ENCODE measurements around the gene DCXR. TPM values are rescaled to one million over a fixed set of nuclear protein-coding genes. Genes with fewer than 3 reads are reported as not detected.
A peak's percentile ranks its signal among the peaks of the same experiment; 100 is the strongest.

Gene DCXR
- total and polyA plus RNA-seq, 2 of the 13 experiments (the other 11 are each of a cell fraction or from before 2014, with no cell fraction given): 287 to 311 TPM

DNA sequence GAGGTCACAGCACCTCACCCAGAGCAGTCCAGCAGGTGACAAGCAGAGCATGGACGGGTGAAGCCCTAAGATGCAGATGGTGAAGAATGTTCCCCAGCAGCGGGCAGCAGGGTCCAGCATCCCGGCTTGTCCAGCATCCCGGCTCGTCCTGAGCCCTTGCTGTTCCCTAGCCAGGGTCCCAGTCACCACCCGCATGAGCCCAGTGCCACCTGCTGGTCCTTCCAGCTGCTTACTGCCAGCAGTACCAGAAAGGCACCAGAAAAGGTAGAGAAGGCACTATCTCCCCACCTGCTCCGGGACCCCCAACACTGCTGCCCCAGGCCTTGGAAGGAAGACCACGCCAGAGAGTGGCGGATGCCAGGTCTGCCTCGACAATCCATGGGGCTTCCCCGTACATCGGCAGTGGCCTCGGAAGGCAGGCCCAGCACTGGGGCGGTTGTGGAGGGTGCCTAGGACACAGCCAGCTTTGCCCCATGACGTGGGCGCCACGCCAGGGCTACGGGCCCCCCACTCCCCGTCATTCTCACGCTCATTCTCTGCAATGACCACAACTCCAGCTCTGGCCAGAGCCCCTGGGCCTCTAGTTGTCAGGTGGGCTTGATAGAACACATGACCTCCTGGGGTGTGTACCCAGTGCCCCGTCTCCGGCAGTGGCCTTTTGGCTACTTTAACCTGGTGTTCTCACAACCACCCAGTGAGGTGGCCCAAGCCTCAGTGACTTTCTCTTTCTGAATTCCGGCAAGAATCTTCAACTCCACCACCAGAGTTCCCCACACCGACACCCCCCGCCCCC, 16.2 kb downstream of the DCXR start (continued):
- no peak; the same call in 1 of the 2 replicates for TF ChIP-seq ZNF460 (CRISPR knock-in tag; IDR thresholded peaks at IDR 0.05; ENCODE audit: borderline replicate concordance)
- TF ChIP-seq NFYC (CRISPR knock-in tag; IDR thresholded peaks at IDR 0.05): peak; percentile 42; the same call in 1 of the 2 replicates
- peak; percentile 46 for TF ChIP-seq HNRNPLL (IDR thresholded peaks at IDR 0.05; ENCODE audit: low read depth, low read length, poor library complexity, severe bottlenecking)
- no peak for TF ChIP-seq ZNF496 (CRISPR knock-in tag; IDR thresholded peaks at IDR 0.05; ENCODE audit: insufficient replicate concordance)
- TF ChIP-seq, protein P1, sequence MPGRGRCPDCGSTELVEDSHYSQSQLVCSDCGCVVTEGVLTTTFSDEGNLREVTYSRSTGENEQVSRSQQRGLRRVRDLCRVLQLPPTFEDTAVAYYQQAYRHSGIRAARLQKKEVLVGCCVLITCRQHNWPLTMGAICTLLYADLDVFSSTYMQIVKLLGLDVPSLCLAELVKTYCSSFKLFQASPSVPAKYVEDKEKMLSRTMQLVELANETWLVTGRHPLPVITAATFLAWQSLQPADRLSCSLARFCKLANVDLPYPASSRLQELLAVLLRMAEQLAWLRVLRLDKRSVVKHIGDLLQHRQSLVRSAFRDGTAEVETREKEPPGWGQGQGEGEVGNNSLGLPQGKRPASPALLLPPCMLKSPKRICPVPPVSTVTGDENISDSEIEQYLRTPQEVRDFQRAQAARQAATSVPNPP (CRISPR knock-in tag; IDR thresholded peaks at IDR 0.05): 0 out of 2 replicates have a peak, but pooled peaks have one; percentile 24
- no peak; the same call in 1 of the 2 replicates for TF ChIP-seq MIER2 (CRISPR knock-in tag; IDR thresholded peaks at IDR 0.05)
- peak; percentile 84 for TF ChIP-seq GATAD2A (CRISPR knock-in tag; IDR thresholded peaks at IDR 0.05)
- peak; percentile 80; the same call in 1 of the 2 replicates for TF ChIP-seq ZNF251 (CRISPR knock-in tag; IDR thresholded peaks at IDR 0.05)
- TF ChIP-seq GABPB1 (CRISPR knock-in tag; IDR thresholded peaks at IDR 0.05): peak; percentile 62
- TF ChIP-seq, protein P2, sequence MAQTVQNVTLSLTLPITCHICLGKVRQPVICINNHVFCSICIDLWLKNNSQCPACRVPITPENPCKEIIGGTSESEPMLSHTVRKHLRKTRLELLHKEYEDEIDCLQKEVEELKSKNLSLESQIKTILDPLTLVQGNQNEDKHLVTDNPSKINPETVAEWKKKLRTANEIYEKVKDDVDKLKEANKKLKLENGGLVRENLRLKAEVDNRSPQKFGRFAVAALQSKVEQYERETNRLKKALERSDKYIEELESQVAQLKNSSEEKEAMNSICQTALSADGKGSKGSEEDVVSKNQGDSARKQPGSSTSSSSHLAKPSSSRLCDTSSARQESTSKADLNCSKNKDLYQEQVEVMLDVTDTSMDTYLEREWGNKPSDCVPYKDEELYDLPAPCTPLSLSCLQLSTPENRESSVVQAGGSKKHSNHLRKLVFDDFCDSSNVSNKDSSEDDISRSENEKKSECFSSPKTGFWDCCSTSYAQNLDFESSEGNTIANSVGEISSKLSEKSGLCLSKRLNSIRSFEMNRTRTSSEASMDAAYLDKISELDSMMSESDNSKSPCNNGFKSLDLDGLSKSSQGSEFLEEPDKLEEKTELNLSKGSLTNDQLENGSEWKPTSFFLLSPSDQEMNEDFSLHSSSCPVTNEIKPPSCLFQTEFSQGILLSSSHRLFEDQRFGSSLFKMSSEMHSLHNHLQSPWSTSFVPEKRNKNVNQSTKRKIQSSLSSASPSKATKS (CRISPR knock-in tag; IDR thresholded peaks at IDR 0.05): peak; percentile 1; the same call in 1 of the 2 replicates
- TF ChIP-seq KDM5A (IDR thresholded peaks at IDR 0.05; ENCODE audit: borderline replicate concordance, low read length): peak; percentile 58; the same call in 1 of the 2 replicates
- TF ChIP-seq, protein P3, sequence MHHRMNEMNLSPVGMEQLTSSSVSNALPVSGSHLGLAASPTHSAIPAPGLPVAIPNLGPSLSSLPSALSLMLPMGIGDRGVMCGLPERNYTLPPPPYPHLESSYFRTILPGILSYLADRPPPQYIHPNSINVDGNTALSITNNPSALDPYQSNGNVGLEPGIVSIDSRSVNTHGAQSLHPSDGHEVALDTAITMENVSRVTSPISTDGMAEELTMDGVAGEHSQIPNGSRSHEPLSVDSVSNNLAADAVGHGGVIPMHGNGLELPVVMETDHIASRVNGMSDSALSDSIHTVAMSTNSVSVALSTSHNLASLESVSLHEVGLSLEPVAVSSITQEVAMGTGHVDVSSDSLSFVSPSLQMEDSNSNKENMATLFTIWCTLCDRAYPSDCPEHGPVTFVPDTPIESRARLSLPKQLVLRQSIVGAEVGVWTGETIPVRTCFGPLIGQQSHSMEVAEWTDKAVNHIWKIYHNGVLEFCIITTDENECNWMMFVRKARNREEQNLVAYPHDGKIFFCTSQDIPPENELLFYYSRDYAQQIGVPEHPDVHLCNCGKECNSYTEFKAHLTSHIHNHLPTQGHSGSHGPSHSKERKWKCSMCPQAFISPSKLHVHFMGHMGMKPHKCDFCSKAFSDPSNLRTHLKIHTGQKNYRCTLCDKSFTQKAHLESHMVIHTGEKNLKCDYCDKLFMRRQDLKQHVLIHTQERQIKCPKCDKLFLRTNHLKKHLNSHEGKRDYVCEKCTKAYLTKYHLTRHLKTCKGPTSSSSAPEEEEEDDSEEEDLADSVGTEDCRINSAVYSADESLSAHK (CRISPR knock-in tag; IDR thresholded peaks at IDR 0.05; ENCODE audit: borderline replicate concordance): no peak
- TF ChIP-seq, protein P4, sequence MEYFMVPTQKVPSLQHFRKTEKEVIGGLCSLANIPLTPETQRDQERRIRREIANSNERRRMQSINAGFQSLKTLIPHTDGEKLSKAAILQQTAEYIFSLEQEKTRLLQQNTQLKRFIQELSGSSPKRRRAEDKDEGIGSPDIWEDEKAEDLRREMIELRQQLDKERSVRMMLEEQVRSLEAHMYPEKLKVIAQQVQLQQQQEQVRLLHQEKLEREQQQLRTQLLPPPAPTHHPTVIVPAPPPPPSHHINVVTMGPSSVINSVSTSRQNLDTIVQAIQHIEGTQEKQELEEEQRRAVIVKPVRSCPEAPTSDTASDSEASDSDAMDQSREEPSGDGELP (IDR thresholded peaks at IDR 0.05; ENCODE audit: borderline replicate concordance, low read depth): 0 out of 2 replicates have a peak, but pooled peaks have one; percentile 45
- TF ChIP-seq SP2 (CRISPR knock-in tag; IDR thresholded peaks at IDR 0.05): peak; percentile 37
- TF ChIP-seq CBX5 (CRISPR knock-in tag; IDR thresholded peaks at IDR 0.05; ENCODE audit: borderline replicate concordance): peak; percentile 89; the same call in 1 of the 2 replicates
- no peak for TF ChIP-seq NFRKB (IDR thresholded peaks at IDR 0.05)
- no peak for TF ChIP-seq HNRNPH1 (optimal IDR thresholded peaks at IDR 0.05; ENCODE audit: low read depth, low read length)
